DND-41 (cell line): ENCODE results near the gene MCU.

Experiments used
- ATAC-seq: fragments of 200-7000 bp; cut with Tn5 transposase; 3 replicates; pipeline ENCODE4 v1.9.1; 2021; ENCODE audit warnings: low read depth; ENCODE audit not compliant: insufficient read depth
- DNase-seq: peaks from one replicate; pipeline ENCODE4 v3.0.0-alpha.2; 2020
- H2AFZ ChIP-seq: 2 replicates; pipeline ENCODE4 v1.6.0; 2012; ENCODE audit warnings: low read depth, low read length
- H3K27ac ChIP-seq: 2 replicates; pipeline ENCODE4 v1.5.1; 2012; ENCODE audit warnings: low read length, inconsistent platforms
- H3K27me3 ChIP-seq: fragments of 200-600 bp; sonication (generic); 2 replicates; pipeline ENCODE4 v1.6.0; 2012; ENCODE audit warnings: low read length, mild to moderate bottlenecking, inconsistent platforms; ENCODE audit not compliant: insufficient read depth, poor library complexity
- H3K36me3 ChIP-seq: 2 replicates; pipeline ENCODE4 v1.5.1; 2012; ENCODE audit warnings: low read length, inconsistent platforms; ENCODE audit not compliant: insufficient read depth
- H3K4me1 ChIP-seq: 2 replicates; pipeline ENCODE4 v1.5.1; 2012; ENCODE audit warnings: mild to moderate bottlenecking, low read length; ENCODE audit not compliant: insufficient read depth
- H3K4me2 ChIP-seq: 2 replicates; pipeline ENCODE4 v1.6.0; 2012; ENCODE audit warnings: mild to moderate bottlenecking, moderate library complexity, low read length, inconsistent platforms; ENCODE audit not compliant: insufficient read depth
- H3K4me3 ChIP-seq, 2 experiments: fragments of 200-600 bp in 1 of 2; shearing (Covaris generic) in 1 of 2; 2 replicates each; pipeline ENCODE4 v1.5.1; 2012 to 2016; ENCODE audit warnings: inconsistent platforms in 2 of 2, low read length in 2 of 2, mild to moderate bottlenecking in 2 of 2, low read depth in 1 of 2, moderate library complexity in 1 of 2
- H3K79me2 ChIP-seq: 2 replicates; pipeline ENCODE4 v1.6.0; 2012; ENCODE audit warnings: low read length, inconsistent platforms; ENCODE audit not compliant: insufficient read depth
- H3K9ac ChIP-seq: 2 replicates; pipeline ENCODE4 v1.6.0; 2012; ENCODE audit warnings: low read depth, mild to moderate bottlenecking, inconsistent platforms, low read length, moderate library complexity
- H3K9me3 ChIP-seq: 2 replicates; pipeline ENCODE4 v1.5.1; 2012; ENCODE audit warnings: low read length, moderate library complexity, mild to moderate bottlenecking, inconsistent platforms; ENCODE audit not compliant: insufficient read depth, severe bottlenecking
- H4K20me1 ChIP-seq: 2 replicates; pipeline ENCODE4 v1.6.0; 2012; ENCODE audit warnings: low read length; ENCODE audit not compliant: insufficient read depth
- EZH2 ChIP-seq: IDR thresholded peaks from 3 replicates; pipeline ENCODE4 v1.6.1; 2012; ENCODE audit warnings: borderline replicate concordance, low read depth, mild to moderate bottlenecking, moderate library complexity, low read length, inconsistent platforms; ENCODE audit not compliant: severe bottlenecking
- TF ChIP-seq, protein P1 (sequence below): IDR thresholded peaks from 2 replicates; pipeline ENCODE4 v1.5.1; 2012; ENCODE audit warnings: borderline replicate concordance, low read length, moderate library complexity, mild to moderate bottlenecking; ENCODE audit not compliant: poor library complexity, severe bottlenecking; ENCODE audit errors: extremely low read depth

The MCU gene

DNA sequence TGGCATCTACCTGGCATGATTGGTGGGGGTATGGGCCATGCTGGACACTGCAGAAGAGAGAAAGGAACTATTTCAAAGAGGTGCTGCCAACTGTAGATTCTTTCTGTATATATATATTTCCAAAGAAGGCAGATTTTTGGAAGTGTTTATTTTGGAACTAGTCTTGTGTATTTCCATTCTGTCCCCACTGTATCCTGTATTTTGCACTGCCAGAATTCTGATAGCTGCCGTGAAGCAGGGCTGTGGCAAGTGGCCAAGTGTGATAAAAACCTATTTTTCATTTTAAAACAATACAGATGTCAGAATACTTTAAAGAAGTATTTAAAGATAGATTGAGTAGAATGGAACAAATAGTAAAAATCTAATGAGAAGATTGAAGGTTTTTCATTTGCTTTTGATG, 17.1 kb downstream of the MCU start:
- no peaks in the 10 kb centered on the region for H3K36me3 ChIP-seq
- H3K4me1 ChIP-seq = no peaks in the 10 kb centered on the region
- H2AFZ ChIP-seq = no peak overlapping the region
- ATAC-seq (no peak), DNase-seq (no peak)
- no peak overlapping the region for H3K4me3 ChIP-seq
- no peak overlapping the region for H3K9ac ChIP-seq
- TF ChIP-seq EZH2 = no peak
- TF ChIP-seq, protein P1, sequence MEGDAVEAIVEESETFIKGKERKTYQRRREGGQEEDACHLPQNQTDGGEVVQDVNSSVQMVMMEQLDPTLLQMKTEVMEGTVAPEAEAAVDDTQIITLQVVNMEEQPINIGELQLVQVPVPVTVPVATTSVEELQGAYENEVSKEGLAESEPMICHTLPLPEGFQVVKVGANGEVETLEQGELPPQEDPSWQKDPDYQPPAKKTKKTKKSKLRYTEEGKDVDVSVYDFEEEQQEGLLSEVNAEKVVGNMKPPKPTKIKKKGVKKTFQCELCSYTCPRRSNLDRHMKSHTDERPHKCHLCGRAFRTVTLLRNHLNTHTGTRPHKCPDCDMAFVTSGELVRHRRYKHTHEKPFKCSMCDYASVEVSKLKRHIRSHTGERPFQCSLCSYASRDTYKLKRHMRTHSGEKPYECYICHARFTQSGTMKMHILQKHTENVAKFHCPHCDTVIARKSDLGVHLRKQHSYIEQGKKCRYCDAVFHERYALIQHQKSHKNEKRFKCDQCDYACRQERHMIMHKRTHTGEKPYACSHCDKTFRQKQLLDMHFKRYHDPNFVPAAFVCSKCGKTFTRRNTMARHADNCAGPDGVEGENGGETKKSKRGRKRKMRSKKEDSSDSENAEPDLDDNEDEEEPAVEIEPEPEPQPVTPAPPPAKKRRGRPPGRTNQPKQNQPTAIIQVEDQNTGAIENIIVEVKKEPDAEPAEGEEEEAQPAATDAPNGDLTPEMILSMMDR = no peak
- no peak overlapping the region for H3K4me2 ChIP-seq
- H3K27me3 ChIP-seq = no peaks in the 10 kb centered on the region
- H3K79me2 ChIP-seq = peaks cover 29% of the 10 kb centered on the region
- H3K27ac ChIP-seq = no peak overlapping the region
- H4K20me1 ChIP-seq = no peaks in the 10 kb centered on the region
- no peaks in the 10 kb centered on the region for H3K9me3 ChIP-seq

DNA sequence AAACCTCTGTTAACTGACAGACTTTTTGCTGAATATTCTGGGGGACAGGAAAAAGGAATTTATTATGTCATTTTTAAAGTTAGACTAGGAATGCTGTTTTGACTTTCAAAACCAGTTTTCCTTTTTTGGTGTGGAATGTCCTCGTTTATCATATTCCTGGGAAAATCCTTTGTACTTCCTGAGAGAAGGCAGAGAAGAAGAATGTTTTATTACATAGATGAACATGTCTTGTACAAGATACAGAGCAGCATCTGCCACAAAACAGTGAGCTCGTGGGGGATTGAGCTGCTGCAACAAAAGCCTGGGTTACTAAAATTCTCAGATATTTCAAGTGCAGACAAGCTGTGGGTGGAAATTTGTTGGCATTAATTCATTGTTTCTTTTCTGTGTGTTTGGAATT, 20.2 kb downstream of the MCU start:
- no peak overlapping the region for H3K27ac ChIP-seq
- no peak overlapping the region for H3K4me2 ChIP-seq
- no peak overlapping the region for H2AFZ ChIP-seq
- H4K20me1 ChIP-seq = no peaks in the 10 kb centered on the region
- H3K36me3 ChIP-seq = peaks cover 17% of the 10 kb centered on the region; the same call in 1 of the 2 replicates
- peaks cover 10% of the 10 kb centered on the region for H3K79me2 ChIP-seq
- H3K27me3 ChIP-seq = no peaks in the 10 kb centered on the region
- no peak overlapping the region for H3K9ac ChIP-seq
- no peaks in the 10 kb centered on the region for H3K9me3 ChIP-seq
- no peak for DNase-seq
- H3K4me1 ChIP-seq = no peaks in the 10 kb centered on the region
- TF ChIP-seq EZH2 = no peak
- TF ChIP-seq, protein P1 = no peak
- ATAC-seq = no peak
- H3K4me3 ChIP-seq = no peak overlapping the region

DNA sequence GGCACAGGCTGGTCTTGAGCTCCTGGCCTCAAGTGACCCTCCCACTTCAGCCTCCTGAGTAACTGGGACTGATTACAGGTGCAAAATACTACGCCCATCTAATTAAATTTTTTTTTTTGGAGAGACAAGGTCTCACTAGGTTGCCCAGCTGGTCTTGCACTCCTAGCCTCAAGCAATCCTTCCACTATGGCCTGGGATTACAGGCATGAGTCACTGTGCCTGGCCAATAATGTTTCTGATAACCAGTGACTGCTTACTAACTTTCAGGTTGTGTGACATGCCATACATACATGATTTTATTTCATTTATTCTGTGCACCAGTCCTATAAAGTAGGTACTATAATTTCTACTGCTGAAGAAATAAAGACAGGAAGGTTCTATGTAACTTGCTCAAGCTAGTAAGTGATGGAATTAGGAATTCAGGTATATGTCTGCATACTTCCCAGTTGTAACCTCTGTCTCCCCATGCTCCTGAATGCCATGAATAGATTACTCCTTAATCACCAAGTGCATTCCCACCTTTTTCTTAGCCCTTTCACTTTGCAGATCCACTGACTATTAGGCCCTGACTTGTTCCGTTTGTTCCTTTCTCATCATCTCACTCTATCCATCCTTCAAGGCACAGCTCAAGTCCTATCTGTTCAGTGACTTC, 28.1 kb downstream of the MCU start:
- H4K20me1 ChIP-seq = no peaks in the 10 kb centered on the region
- ATAC-seq = no peak
- H2AFZ ChIP-seq = no peak overlapping the region
- no peak overlapping the region for H3K4me3 ChIP-seq
- H3K27ac ChIP-seq = no peak overlapping the region
- H3K27me3 ChIP-seq = no peaks in the 10 kb centered on the region
- DNase-seq = no peak
- H3K4me1 ChIP-seq = no peaks in the 10 kb centered on the region
- no peaks in the 10 kb centered on the region for H3K79me2 ChIP-seq
- H3K4me2 ChIP-seq = no peak overlapping the region
- no peaks in the 10 kb centered on the region for H3K9me3 ChIP-seq
- peaks cover 16% of the 10 kb centered on the region; the same call in 1 of the 2 replicates for H3K36me3 ChIP-seq
- H3K9ac ChIP-seq = no peak overlapping the region
- TF ChIP-seq, protein P1 = no peak
- no peak for TF ChIP-seq EZH2
